Activated T-helper 1 cell treated with Interleukin-2 at 50 U/mL for 16 hours (primary cell): ENCODE results near the gene ADAMTSL5.
"Not testable (repeated sequence)": the region's sequence is repeated elsewhere in the genome, so short reads cannot be mapped to it uniquely, and the experiment has no call there.

Experiments used
- DNase-seq: peaks from one replicate; pipeline ENCODE4 v3.0.0-alpha.2; 2020; ENCODE audit warnings: low read depth

Gene ADAMTSL5

GRCh38 chr19:1512671-1513498, at the start of gene ADAMTSL5:
ADAMTSL5 (minus strand) TSS chr19:1513019; CDS start chr19:1510943, 2,076 bp downstream.
- peak; percentile 59 for DNase-seq

- DNase-seq = no peak
Observed at GRCh38 chr19:1561236-1561842, 48.5 kb upstream of the ADAMTSL5 start.

- DNase-seq = no peak
Observed at GRCh38 chr19:1560286-1560882, 47.6 kb upstream of the ADAMTSL5 start.

GRCh38 chr19:1558552-1558951, 45.7 kb upstream of the ADAMTSL5 start:
- no peak for DNase-seq

- no peak for DNase-seq
Observed at GRCh38 chr19:1556390-1557070, 43.7 kb upstream of the ADAMTSL5 start.

- no peak for DNase-seq
Observed at GRCh38 chr19:1555487-1556389, 42.9 kb upstream of the ADAMTSL5 start.

- DNase-seq = no peak
Observed at GRCh38 chr19:1554968-1555367, 42.1 kb upstream of the ADAMTSL5 start.

GRCh38 chr19:1553415-1553814, 40.6 kb upstream of the ADAMTSL5 start:
- no peak for DNase-seq

- DNase-seq = no peak
Observed at GRCh38 chr19:1551068-1552040, 38.5 kb upstream of the ADAMTSL5 start.

GRCh38 chr19:1549332-1549945, 36.6 kb upstream of the ADAMTSL5 start:
- DNase-seq = no peak

- DNase-seq = no peak
Observed at GRCh38 chr19:1540365-1540925, 27.6 kb upstream of the ADAMTSL5 start.

- not testable (repeated sequence) for DNase-seq
Observed at GRCh38 chr19:1539749-1540148, 26.9 kb upstream of the ADAMTSL5 start.

GRCh38 chr19:1538978-1539377, 26.2 kb upstream of the ADAMTSL5 start:
- DNase-seq = no peak

GRCh38 chr19:1535699-1536098, 22.9 kb upstream of the ADAMTSL5 start:
- DNase-seq = not testable (repeated sequence)

- no peak for DNase-seq
Observed at GRCh38 chr19:1534972-1535371, 22.2 kb upstream of the ADAMTSL5 start.

GRCh38 chr19:1533510-1534150, 20.8 kb upstream of the ADAMTSL5 start:
- no peak for DNase-seq

GRCh38 chr19:1532003-1532402, 19.2 kb upstream of the ADAMTSL5 start:
- DNase-seq = no peak

GRCh38 chr19:1531587-1531986, 18.8 kb upstream of the ADAMTSL5 start:
- no peak for DNase-seq

- DNase-seq = not testable (repeated sequence)
Observed at GRCh38 chr19:1530856-1531255, 18.0 kb upstream of the ADAMTSL5 start.
